K562 (cell line): ENCODE results near the gene SAMD13. TPM values are rescaled to one million over a fixed set of nuclear protein-coding genes. Genes with fewer than 3 reads are reported as not detected.

Source experiments
- ATAC-seq: fragments of 200-7000 bp; cut with Tn5 transposase; 3 replicates; pipeline ENCODE4 v1.9.1; 2020; ENCODE audit warnings: moderate library complexity
- BruUV-seq: library from RNA; stranded (reverse); fragments of 400-500 nt; replicated peaks from 2 replicates; lab custom pipeline; 2021; lab: Mats Ljungman, UMichigan
- CTCF ChIA-PET: fragments of 300-600 bp; formaldehyde crosslinking; extraction: SDS; loops from one replicate; lab custom pipeline; 2021; ENCODE audit warnings: low intra/inter-chr PET ratio; lab: Yijun Ruan, JAX
- POLR2A ChIA-PET: fragments of 300-600, 350-650 bp; sonication (Branson Sonifier 250); formaldehyde crosslinking; extraction: SDS; loops from one replicate; lab custom pipeline; 2021; ENCODE audit warnings: antibody characterized with exemption, inconsistent platforms; lab: Yijun Ruan, JAX
- DNase-seq, 4 experiments: peaks; one replicate each; pipeline versions ENCODE4 v3.0.0 to v3.0.0-alpha.2; 2011 to 2018; ENCODE audit warnings: low spot score in 3 of 4, mixed read lengths in 3 of 4; ENCODE audit errors: extremely low read depth in 1 of 4
- FAIRE-seq: peaks from 2 replicates; lab custom pipeline; 2011; peaks lifted over from hg19 to GRCh38; lab: Jason Lieb, UNC
- H2AFZ ChIP-seq: 2 replicates; pipeline ENCODE4 v1.6.0; 2011; ENCODE audit warnings: low read depth, low read length, control low read depth, inconsistent platforms
- H3K27ac ChIP-seq: fragments of 200-600 bp; 3 replicates; pipeline ENCODE4 v1.8.0; 2011; ENCODE audit warnings: low read depth, mild to moderate bottlenecking, control low read depth, inconsistent platforms, low read length, moderate library complexity, mixed read lengths; ENCODE audit errors: extremely low read depth
- H3K27me3 ChIP-seq, 2 experiments: fragments of 300-600 bp in 1 of 2; 2 replicates in 1 of 2; 3 replicates in 1 of 2; pipeline versions ENCODE4 v1.6.0 to v1.8.0; 2011; ENCODE audit warnings: inconsistent platforms in 2 of 2, low read length in 2 of 2, mild to moderate bottlenecking in 1 of 2, mixed read lengths in 1 of 2, moderate library complexity in 1 of 2; ENCODE audit not compliant: control insufficient read depth in 2 of 2, insufficient read depth in 2 of 2
- H3K36me3 ChIP-seq: fragments of 300-600 bp; 3 replicates; pipeline ENCODE4 v1.8.0; 2011; ENCODE audit warnings: mild to moderate bottlenecking, low read length, inconsistent platforms; ENCODE audit not compliant: control insufficient read depth, insufficient read depth
- H3K4me1 ChIP-seq, 2 experiments: fragments of 200-600 bp in 1 of 2; replicated peaks in 1 of 2; 2 replicates in 1 of 2; 3 replicates in 1 of 2; pipeline versions ENCODE4 v1.5.1 to v1.8.0; 2011; ENCODE audit warnings: inconsistent platforms in 2 of 2, low read length in 2 of 2, mild to moderate bottlenecking in 1 of 2, mixed read lengths in 1 of 2, moderate library complexity in 1 of 2; ENCODE audit not compliant: control insufficient read depth in 2 of 2, insufficient read depth in 2 of 2
- H3K4me2 ChIP-seq: 2 replicates; pipeline ENCODE4 v1.6.1; 2011; ENCODE audit warnings: low read length, control low read depth, inconsistent platforms, mixed read lengths; ENCODE audit not compliant: insufficient read depth
- H3K4me3 ChIP-seq: fragments of 200-600 bp; sonication (generic), shearing (Covaris generic); 2 replicates; pipeline ENCODE4 v1.5.1; 2016; ENCODE audit warnings: control low read depth, inconsistent platforms
- H3K79me2 ChIP-seq: fragments of 200-600 bp; 3 replicates; pipeline ENCODE4 v1.8.0; 2011; ENCODE audit warnings: low read length, inconsistent platforms; ENCODE audit not compliant: control insufficient read depth, insufficient read depth
- H3K9ac ChIP-seq, 2 experiments: 2 replicates each; pipeline versions ENCODE4 v1.6.0 to v1.6.1; 2011; ENCODE audit warnings: low read depth in 2 of 2, low read length in 2 of 2, control low read depth in 1 of 2, inconsistent platforms in 1 of 2, mild to moderate bottlenecking in 1 of 2, mixed read lengths in 1 of 2; ENCODE audit not compliant: insufficient read depth in 1 of 2
- H3K9me1 ChIP-seq: one replicate; pipeline ENCODE4 v1.6.0; 2011; ENCODE audit warnings: inconsistent platforms, mild to moderate bottlenecking, low read length, moderate library complexity; ENCODE audit not compliant: control insufficient read depth, insufficient read depth
- H3K9me3 ChIP-seq: replicated peaks from 2 replicates; pipeline ENCODE4 v1.5.1; 2011; ENCODE audit warnings: low read depth, low read length, inconsistent platforms; ENCODE audit not compliant: control insufficient read depth, insufficient read depth
- H4K20me1 ChIP-seq: replicated peaks from 2 replicates; pipeline ENCODE4 v1.6.1; 2011; ENCODE audit warnings: low read length, inconsistent platforms, mixed read lengths; ENCODE audit not compliant: control insufficient read depth, insufficient read depth
- ZBTB1 ChIP-seq: sonication (generic); formaldehyde crosslinking; IDR thresholded peaks from 2 replicates; pipeline ENCODE4 v1.8.1; 2023; ENCODE audit warnings: missing genetic modification reagents, low read depth, mild to moderate bottlenecking, borderline replicate concordance
- ZNF644 ChIP-seq: fragments of 200-800 bp; sonication (Bioruptor generic); IDR thresholded peaks from 2 replicates; pipeline ENCODE4 v1.6.1; 2016; ENCODE audit warnings: low read depth, missing genetic modification characterization, missing compliant biosample characterization
- in situ Hi-C: fragments of 300-500 bp; cut with MboI; formaldehyde crosslinking; loops from 4 replicates; pipeline ENCODE4 v1.15.0; 2018; ENCODE audit warnings: inconsistent platforms, mixed read lengths
- intact Hi-C: fragments of 100-400 bp; cut with micrococcal nuclease; formaldehyde crosslinking; loops from 2 replicates; pipeline ENCODE4 v1.14.2; 2022
- polyA plus RNA-seq, 8 experiments: library from polyadenylated mRNA; depleted of rRNA in 4 of 8; stranded (reverse) in 5 of 8; unstranded in 3 of 8; fragments of >200 nt; fragmentation: Nextera tagmentation in 2 of 8; fragmentation: Illumina TruSeq in 1 of 8; extraction: Ambion mirVana in 2 of 8; extraction: Trizol in 1 of 8; gene quantifications; 2 replicates each; pipeline versions ENCODE4 v1.2.1 to v1.2.3, GENCODE V29; 2011 to 2014; ENCODE audit warnings: inconsistent platforms in 1 of 8, missing spikeins in 1 of 8
- total RNA-seq, 7 experiments: library from RNA; depleted of rRNA in 6 of 7; stranded (reverse); fragments of >200 nt in 6 of 7; fragmentation: Illumina TruSeq in 2 of 7; extraction: Trizol in 2 of 7; gene quantifications; 2 replicates each; pipeline versions ENCODE4 v1.2.1 to v1.2.3, GENCODE V29; 2011 to 2021; ENCODE audit warnings: low replicate concordance in 1 of 7
- TF ChIP-seq, protein P1 (sequence below), 2 experiments: IDR thresholded peaks in 1 of 2; conservative IDR thresholded peaks in 1 of 2; 2 replicates each; pipeline ENCODE4 v1.6.1; 2016; ENCODE audit warnings: low read depth in 2 of 2, mild to moderate bottlenecking in 1 of 2, missing compliant biosample characterization in 1 of 2, missing genetic modification characterization in 1 of 2, moderate library complexity in 1 of 2

SAMD13 gene
- total and polyA plus RNA-seq, 9 of the 15 experiments (the other 6 are each of a cell fraction or from before 2014, with no cell fraction given) = 0.78 to 2.7 (median 1.00) TPM

DNA sequence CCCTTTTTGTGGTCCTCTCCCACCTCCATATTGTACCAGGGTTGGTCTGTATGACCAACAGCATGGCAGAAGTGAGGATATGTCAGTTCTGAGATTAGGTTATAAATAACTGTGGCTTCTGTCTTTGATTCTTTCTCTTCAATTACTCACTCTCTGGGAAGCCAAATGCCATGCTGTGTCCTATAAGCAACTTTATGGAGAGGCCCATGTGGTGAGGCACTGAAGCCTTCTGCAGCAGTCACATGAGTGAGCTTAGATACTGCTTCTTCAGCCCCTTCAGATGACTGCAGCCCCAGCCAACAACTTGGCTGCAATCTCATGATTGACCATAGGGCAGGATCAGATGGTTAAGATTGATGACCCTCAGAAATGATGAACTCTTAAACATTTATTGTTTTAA is 34.0 kb upstream of the SAMD13 start:
- Histone ChIP-seq H3K4me2 (no peak overlapping the region), H2AFZ (no peak overlapping the region), H3K9me3 (no peaks in the 10 kb centered on the region), H3K4me3 (no peak overlapping the region), H3K9ac (no peak overlapping the region), H3K27me3 (no peaks in the 10 kb centered on the region), H3K27ac (no peak overlapping the region), H3K79me2 (no peaks in the 10 kb centered on the region), H3K36me3 (no peaks in the 10 kb centered on the region), H4K20me1 (no peaks in the 10 kb centered on the region), H3K9me1 (no peaks in the 10 kb centered on the region), H3K4me1 (no peaks in the 10 kb centered on the region; a peak in 1 of 5 replicates)
- no peak for FAIRE-seq
- TF ChIP-seq ZBTB1 (no peak), ZNF644 (no peak)
- TF ChIP-seq, protein P1, sequence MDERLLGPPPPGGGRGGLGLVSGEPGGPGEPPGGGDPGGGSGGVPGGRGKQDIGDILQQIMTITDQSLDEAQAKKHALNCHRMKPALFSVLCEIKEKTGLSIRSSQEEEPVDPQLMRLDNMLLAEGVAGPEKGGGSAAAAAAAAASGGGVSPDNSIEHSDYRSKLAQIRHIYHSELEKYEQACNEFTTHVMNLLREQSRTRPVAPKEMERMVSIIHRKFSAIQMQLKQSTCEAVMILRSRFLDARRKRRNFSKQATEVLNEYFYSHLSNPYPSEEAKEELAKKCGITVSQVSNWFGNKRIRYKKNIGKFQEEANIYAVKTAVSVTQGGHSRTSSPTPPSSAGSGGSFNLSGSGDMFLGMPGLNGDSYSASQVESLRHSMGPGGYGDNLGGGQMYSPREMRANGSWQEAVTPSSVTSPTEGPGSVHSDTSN (CRISPR knock-in tag; IDR thresholded peaks at IDR 0.05; ENCODE audit: low read depth) = no peak
- TF ChIP-seq, protein P1 (tag; conservative IDR thresholded peaks at IDR 0.05; ENCODE audit: low read depth) = 0 out of 2 replicates have a peak, but pooled peaks have one; percentile 15
- no peak for ATAC-seq
- CTCF ChIA-PET = no interaction called here
- POLR2A ChIA-PET = no interaction called here
- no TSS peak for BruUV-seq
- no peak for DNase-seq
- in situ Hi-C loops = no loop called here
- intact Hi-C loops = no loop called here
